ENCODE data around the gene SSC4D. TPM values are rescaled to one million over a fixed set of nuclear protein-coding genes. Genes with fewer than 3 reads are reported as not detected.

The SSC4D gene
- total and polyA plus RNA-seq, 2 experiments from 2014 or later: 0.43 to 0.66 TPM

- in situ Hi-C loops (cut with MboI): no loop called here
- Histone ChIP-seq H3K27ac (peak overlapping the region; percentile 97), H3K9me2 (ENCODE audit: insufficient read depth) (no peaks in the 10 kb centered on the region), H3K4me1 (ENCODE audit: insufficient read depth) (peaks cover 29% of the 10 kb centered on the region), H3K9ac (peak overlapping the region; percentile 99), H3K79me2 (ENCODE audit: insufficient read depth) (peaks cover 61% of the 10 kb centered on the region), H3K9me3 (ENCODE audit: low read depth) (no peaks in the 10 kb centered on the region), H3F3A (ENCODE audit: insufficient read depth) (peaks cover 48% of the 10 kb centered on the region), H4K20me1 (ENCODE audit: insufficient read depth) (peaks cover 38% of the 10 kb centered on the region; the same call in 1 of the 2 replicates), H3K36me3 (ENCODE audit: low read depth) (peaks cover 29% of the 10 kb centered on the region), H3K4me3 (peak overlapping the region; percentile 99), H2AFZ (no peak overlapping the region), H3K27me3 (replicated peaks; ENCODE audit: insufficient read depth) (no peaks in the 10 kb centered on the region), H3K4me2 (ENCODE audit: unreplicated experiment) (peak overlapping the region; percentile 95)
- DNase-seq: peak; percentile 50
- WGBS, 2 experiments (ENCODE audit: low coverage in 1 of 2, low lambda C conversion rate in 2 of 2, missing lambda C conversion rate in 2 of 2): 1% methylated on average over 10 of the region's 10 CpGs
- TF ChIP-seq EZH2phosphoT487 (IDR thresholded peaks at IDR 0.05; ENCODE audit: insufficient read depth, low read depth): no peak
- no peak for TF ChIP-seq EZH2 (IDR thresholded peaks at IDR 0.05; ENCODE audit: insufficient read depth, poor library complexity, severe bottlenecking)
Measured at GRCh38 chr7:76357475-76358010, 52.0 kb downstream of the SSC4D start.

GRCh38 chr7:76356823-76357222, 52.7 kb downstream of the SSC4D start:
- TF ChIP-seq EZH2phosphoT487 (IDR thresholded peaks at IDR 0.05; ENCODE audit: insufficient read depth, low read depth) (no peak), EZH2 (IDR thresholded peaks at IDR 0.05; ENCODE audit: insufficient read depth, poor library complexity, severe bottlenecking) (no peak)
- H3K9ac ChIP-seq: peak overlapping the region; percentile 99
- H3K79me2 ChIP-seq (ENCODE audit: insufficient read depth): peaks cover 68% of the 10 kb centered on the region
- H3K4me1 ChIP-seq (ENCODE audit: insufficient read depth): peaks cover 34% of the 10 kb centered on the region
- no peak overlapping the region for H2AFZ ChIP-seq
- peaks cover 40% of the 10 kb centered on the region; the same call in 1 of the 2 replicates for H4K20me1 ChIP-seq (ENCODE audit: insufficient read depth)
- in situ Hi-C loops (cut with MboI): no loop called here
- DNase-seq: peak; percentile 80
- no peaks in the 10 kb centered on the region for H3K9me2 ChIP-seq (ENCODE audit: insufficient read depth)
- peak overlapping the region; percentile 99 for H3K4me3 ChIP-seq
- H3F3A ChIP-seq (ENCODE audit: insufficient read depth): peaks cover 51% of the 10 kb centered on the region
- peak overlapping the region; percentile 95 for H3K4me2 ChIP-seq (ENCODE audit: unreplicated experiment)
- H3K36me3 ChIP-seq (ENCODE audit: low read depth): peaks cover 29% of the 10 kb centered on the region
- 48% methylated on average over 6 of the region's 6 CpGs for WGBS, 2 experiments (ENCODE audit: low coverage in 1 of 2, low lambda C conversion rate in 2 of 2, missing lambda C conversion rate in 2 of 2)
- H3K27me3 ChIP-seq (replicated peaks; ENCODE audit: insufficient read depth): no peaks in the 10 kb centered on the region
- peak overlapping the region; percentile 97 for H3K27ac ChIP-seq
- H3K9me3 ChIP-seq (ENCODE audit: low read depth): no peaks in the 10 kb centered on the region

GRCh38 chr7:76356115-76356514, 53.4 kb downstream of the SSC4D start:
- Histone ChIP-seq H3K79me2 (ENCODE audit: insufficient read depth) (peaks cover 75% of the 10 kb centered on the region), H3K4me2 (ENCODE audit: unreplicated experiment) (peak overlapping the region; percentile 95), H3K4me1 (ENCODE audit: insufficient read depth) (peaks cover 40% of the 10 kb centered on the region), H2AFZ (no peak overlapping the region), H3K27ac (peak overlapping the region; percentile 97), H3K27me3 (replicated peaks; ENCODE audit: insufficient read depth) (no peaks in the 10 kb centered on the region), H3K9me3 (ENCODE audit: low read depth) (no peaks in the 10 kb centered on the region), H3K9me2 (ENCODE audit: insufficient read depth) (no peaks in the 10 kb centered on the region), H3K36me3 (ENCODE audit: low read depth) (peaks cover 29% of the 10 kb centered on the region), H3K9ac (peak overlapping the region; percentile 99), H3K4me3 (peak overlapping the region; percentile 99), H4K20me1 (ENCODE audit: insufficient read depth) (peaks cover 48% of the 10 kb centered on the region; the same call in 1 of the 2 replicates), H3F3A (ENCODE audit: insufficient read depth) (peaks cover 53% of the 10 kb centered on the region)
- peak; percentile 53 for DNase-seq
- TF ChIP-seq EZH2phosphoT487 (IDR thresholded peaks at IDR 0.05; ENCODE audit: insufficient read depth, low read depth): no peak
- no peak for TF ChIP-seq EZH2 (IDR thresholded peaks at IDR 0.05; ENCODE audit: insufficient read depth, poor library complexity, severe bottlenecking)
- WGBS, 2 experiments (ENCODE audit: low coverage in 1 of 2, low lambda C conversion rate in 2 of 2, missing lambda C conversion rate in 2 of 2): 74 to 76% methylated on average over 4 of the region's 4 CpGs
- in situ Hi-C loops (cut with MboI): no loop called here

- Histone ChIP-seq H2AFZ (no peak overlapping the region), H3K4me2 (ENCODE audit: unreplicated experiment) (peak overlapping the region; percentile 95), H3K36me3 (ENCODE audit: low read depth) (peaks cover 29% of the 10 kb centered on the region), H4K20me1 (ENCODE audit: insufficient read depth) (peaks cover 57% of the 10 kb centered on the region; the same call in 1 of the 2 replicates), H3K79me2 (ENCODE audit: insufficient read depth) (peaks cover 85% of the 10 kb centered on the region), H3K9me2 (ENCODE audit: insufficient read depth) (no peaks in the 10 kb centered on the region), H3K27ac (peak overlapping the region; percentile 97; the same call in 1 of the 2 replicates), H3K27me3 (replicated peaks; ENCODE audit: insufficient read depth) (no peaks in the 10 kb centered on the region), H3K4me1 (ENCODE audit: insufficient read depth) (peaks cover 48% of the 10 kb centered on the region), H3K9me3 (ENCODE audit: low read depth) (no peaks in the 10 kb centered on the region), H3K4me3 (peak overlapping the region; percentile 99), H3F3A (ENCODE audit: insufficient read depth) (peaks cover 62% of the 10 kb centered on the region), H3K9ac (no peak overlapping the region)
- no peak for DNase-seq
- WGBS, 2 experiments (ENCODE audit: low coverage in 1 of 2, low lambda C conversion rate in 2 of 2, missing lambda C conversion rate in 2 of 2): 86 to 90% methylated on average over 9 of the region's 9 CpGs
- in situ Hi-C loops (cut with MboI): no loop called here
- no peak for TF ChIP-seq EZH2phosphoT487 (IDR thresholded peaks at IDR 0.05; ENCODE audit: insufficient read depth, low read depth)
- no peak for TF ChIP-seq EZH2 (IDR thresholded peaks at IDR 0.05; ENCODE audit: insufficient read depth, poor library complexity, severe bottlenecking)
Measured at GRCh38 chr7:76354981-76355730, 54.3 kb downstream of the SSC4D start.
